Activated CD4-positive, alpha-beta T cell treated with anti-CD3 and anti-CD28 coated beads, Interleukin-10, Interleukin-2, amounts not matched to agents 100 ng/mL and 50 ng/mL, durations not matched to agents 16 hours and 8 hours (primary cell): ENCODE measurements around the gene SSH2.
"Not testable (repeated sequence)": the region's sequence is repeated elsewhere in the genome, so short reads cannot be mapped to it uniquely, and the experiment has no call there.

ENCODE experiments used
- DNase-seq: peaks from one replicate; pipeline ENCODE4 v3.0.0-alpha.2; 2020

SSH2 gene

DNA sequence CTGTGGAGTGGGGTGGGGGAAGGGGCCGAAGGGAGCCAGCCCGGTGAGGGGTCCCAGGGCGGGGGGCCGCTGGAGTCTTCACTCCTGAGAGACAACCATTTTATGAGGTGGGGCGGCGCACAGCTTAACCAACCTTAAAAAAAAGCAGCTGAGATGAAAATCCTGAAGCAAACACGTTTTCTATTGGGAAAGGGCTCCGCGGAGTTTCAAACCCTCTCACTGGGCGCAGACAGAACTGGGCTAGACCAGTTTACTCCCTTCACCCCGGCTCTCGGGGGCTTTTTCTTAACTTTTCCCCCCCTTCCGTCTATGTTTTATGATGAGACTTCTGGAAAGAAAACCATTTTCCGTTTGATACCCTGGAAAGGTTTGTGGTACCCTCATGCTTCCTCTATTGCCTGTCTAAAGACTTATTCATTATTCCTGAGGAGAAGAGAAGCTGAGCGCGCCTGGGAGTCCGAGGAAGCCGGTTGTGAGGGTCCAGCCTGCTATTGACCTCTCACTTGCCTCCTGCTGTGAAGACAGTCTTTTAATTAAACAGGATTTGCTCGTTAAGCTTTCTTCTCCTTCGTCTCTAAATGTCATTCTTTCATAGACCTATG is 482 bp upstream of the SSH2 start:
- no peak for DNase-seq

DNA sequence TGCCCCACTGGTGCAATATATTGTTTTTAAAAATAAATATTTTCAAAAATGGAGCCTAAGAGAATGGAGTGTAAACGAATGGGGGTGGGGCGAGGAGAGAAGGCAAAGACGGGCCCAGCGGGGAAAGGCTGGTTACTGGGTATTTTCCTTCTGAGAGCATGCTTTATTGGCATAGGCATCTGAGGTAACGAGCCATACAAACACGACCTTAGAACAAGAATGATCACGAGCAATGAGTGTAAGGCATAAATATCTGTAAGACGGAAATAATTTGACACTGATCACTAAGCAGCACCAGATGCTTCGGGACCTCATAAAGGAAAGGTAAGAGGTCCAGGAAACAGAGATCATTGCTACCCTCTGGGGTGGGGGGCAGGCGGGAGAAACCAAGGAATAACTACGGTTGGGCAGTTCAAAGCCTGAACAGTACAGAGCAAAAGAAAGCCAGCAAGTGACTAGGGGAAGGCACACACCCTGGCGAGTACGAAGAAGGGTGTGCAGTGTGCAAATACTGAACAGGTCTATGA is 959 bp downstream of the SSH2 start:
- DNase-seq: peak; percentile 36

- no peak for DNase-seq
Observed at GRCh38 chr17:29927546-29927945, 2.5 kb downstream of the SSH2 start.

DNA sequence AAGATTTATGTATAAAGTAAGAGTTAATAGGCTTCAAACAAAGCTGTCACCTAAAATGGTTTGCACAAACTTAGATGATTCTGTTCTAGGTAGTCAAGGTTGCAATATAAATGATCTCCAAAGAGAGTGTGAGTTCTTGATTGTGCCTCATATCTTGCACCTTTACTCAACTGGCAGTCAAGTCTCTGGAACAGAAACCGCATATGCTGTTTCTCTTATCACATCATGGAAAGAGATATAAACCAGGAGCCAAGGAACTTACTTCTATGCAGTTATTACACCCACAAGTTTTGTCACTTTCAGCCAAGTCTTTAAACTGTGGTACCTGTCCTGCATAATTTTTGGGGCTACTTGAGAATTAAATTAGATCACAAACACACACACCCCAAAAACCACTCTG is 5.2 kb downstream of the SSH2 start:
- no peak for DNase-seq

DNA sequence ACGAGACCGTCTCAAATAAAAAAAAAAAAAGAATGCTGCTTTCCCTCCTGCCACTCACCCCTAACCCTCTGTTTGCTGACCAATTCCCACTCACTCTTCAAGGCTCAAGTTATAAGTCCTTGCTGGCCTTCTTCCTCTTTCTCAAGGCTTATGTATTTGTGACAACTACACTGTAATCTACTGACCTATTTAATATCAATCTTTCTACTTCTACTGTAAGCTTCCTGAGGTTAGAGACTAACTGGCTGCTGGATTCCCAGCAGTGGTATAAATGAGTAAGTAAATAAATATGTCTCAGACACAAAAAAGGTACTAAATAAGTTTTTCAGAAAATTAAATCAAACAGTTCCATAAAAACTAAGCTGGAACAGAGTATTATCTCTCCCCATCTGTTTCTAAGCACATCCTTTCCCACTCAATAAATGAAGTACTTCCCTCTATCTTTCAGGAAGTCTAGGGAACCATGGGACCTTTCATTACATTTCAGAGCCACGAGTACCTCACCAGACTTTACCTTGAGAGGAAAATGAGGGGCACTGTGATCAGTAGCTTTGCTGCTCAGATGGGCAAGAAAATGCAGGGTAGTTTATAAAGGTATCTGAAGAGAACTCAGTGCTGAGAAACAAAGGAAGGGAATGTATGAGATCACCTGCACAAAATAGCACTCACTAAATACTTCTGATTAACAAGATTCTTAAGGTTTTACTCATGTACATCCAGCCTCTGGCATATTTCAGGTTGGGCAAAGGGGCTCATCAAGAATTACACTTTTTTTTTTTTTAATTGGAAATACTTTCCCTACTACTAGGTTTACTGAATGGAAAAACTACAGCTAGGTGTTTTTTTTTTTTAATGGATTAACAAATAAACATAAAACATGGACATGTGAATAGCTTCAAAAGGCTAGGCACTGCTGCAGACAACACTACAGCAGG is 10.8 kb downstream of the SSH2 start:
- no peak for DNase-seq

DNA sequence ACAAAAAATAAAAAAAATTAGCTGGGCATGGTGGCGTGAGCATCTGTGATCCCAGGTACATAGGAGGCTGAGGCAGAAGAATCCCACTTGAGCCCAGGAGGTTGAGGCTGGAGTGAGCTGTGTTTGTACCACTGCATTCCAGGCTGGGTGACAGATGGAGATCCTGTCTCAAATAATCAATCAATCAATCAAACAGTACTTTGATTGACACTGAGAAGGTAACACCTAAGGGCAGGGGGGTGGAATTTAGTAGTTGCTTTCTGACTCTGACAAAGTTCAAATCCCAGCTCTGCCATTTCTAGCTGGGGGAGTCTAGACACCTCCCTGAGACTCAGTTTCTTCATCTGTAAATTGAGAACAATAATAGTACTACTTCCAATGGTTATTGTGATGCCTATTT is 12.0 kb downstream of the SSH2 start:
- DNase-seq: no peak

DNA sequence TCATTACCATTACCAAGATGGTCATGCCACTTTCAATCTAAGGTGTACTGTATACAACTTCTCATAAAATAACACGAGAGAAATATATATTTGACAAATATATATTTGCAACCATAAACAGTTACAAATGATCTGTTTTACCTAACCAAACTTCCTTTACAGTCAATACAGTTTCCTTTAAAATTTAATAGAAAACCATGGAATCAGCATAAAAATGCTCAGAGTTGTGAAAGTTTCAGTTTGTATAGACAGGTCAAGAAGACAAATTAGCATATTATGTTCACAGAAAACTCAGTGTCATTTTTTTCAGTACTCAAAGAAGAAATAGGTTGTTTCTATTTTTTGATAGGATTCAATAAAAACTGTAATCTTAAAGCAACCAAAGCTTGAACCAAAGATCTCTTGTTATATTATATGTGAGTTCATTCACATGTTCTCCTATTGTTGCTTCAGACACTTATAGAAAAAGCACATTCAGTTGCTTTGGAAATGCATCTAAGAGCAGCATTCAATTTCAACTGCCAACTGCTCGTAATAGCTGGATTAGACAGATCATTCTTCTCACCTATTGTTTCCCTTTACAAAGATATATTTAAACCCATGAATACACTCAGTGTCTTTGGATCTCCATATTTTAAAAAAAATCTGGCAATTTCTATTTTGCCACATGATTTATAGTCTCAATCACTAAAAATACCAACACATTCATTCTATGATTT is 15.1 kb downstream of the SSH2 start:
- no peak for DNase-seq

DNA sequence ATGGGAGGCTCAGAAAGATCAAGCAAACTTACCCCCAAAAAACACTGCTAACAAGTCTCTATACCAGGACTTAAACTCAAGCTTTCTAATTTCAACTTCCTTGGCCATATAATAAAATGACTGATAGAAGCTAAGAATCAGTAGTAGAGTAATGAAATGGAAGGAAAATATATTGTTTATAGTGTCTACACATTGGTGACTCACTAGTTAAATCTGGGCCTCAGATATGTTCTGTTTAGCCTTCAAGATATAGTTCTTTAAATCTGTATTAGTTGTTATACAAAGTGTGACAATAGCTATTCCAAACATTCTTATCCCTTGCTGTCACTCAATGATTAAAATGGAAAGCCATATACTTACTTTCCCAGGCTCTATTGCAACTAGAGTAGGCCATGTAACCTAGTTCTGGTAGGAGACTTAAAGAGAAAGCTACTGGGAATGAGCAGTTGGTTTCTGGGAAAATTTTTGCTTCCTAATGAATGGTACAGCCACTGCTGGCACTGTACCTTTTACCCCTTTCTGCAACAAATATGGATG is 18.3 kb downstream of the SSH2 start:
- no peak for DNase-seq

GRCh38 chr17:29909236-29910003 is 20.6 kb downstream of the SSH2 start:
- DNase-seq: no peak

GRCh38 chr17:29906969-29907368 is 23.1 kb downstream of the SSH2 start:
- no peak for DNase-seq

- no peak for DNase-seq
Observed at GRCh38 chr17:29905879-29906167, 24.2 kb downstream of the SSH2 start.

GRCh38 chr17:29905086-29905878 is 24.7 kb downstream of the SSH2 start:
- DNase-seq: no peak

GRCh38 chr17:29903471-29903870 is 26.6 kb downstream of the SSH2 start:
- no peak for DNase-seq

DNA sequence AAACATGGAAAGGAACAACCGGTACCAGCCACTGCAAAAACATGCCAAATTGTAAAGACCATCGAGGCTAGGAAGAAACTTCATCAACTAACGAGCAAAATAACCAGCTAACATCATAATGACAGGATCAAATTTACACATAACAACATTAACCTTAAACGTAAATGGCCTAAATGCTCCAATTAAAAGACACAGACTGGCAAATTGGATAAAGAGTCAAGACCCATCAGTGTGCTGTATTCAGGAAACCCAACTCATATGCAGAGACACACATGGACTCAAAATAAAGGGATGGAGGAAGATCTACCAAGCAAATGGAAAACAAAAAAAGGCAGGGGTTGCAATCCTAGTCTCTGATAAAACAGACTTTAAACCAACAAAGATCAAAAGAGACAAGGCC is 32.9 kb downstream of the SSH2 start:
- not testable (repeated sequence) for DNase-seq

- DNase-seq: no peak
Observed at GRCh38 chr17:29892201-29892600, 37.8 kb downstream of the SSH2 start.

DNA sequence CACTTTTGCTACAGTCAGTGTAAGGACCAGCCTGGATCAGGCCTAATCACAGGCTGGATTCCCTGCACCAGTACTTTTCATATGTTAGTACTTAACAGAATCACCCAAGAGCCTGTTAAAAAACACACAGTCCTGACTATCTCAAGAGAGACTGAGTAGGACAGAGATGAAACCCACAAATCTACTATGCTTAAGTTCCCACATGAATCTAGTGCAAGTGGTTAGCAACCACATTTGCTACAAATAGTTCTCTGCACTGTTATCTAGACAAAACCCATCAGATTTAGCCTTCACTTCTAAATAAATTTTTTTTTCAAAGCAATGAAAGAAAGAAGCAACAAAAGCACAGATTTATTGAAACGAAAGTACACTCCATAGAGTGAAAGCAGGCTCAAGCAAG is 38.9 kb downstream of the SSH2 start:
- no peak for DNase-seq

GRCh38 chr17:29885031-29885640 is 44.9 kb downstream of the SSH2 start:
- no peak for DNase-seq

DNA sequence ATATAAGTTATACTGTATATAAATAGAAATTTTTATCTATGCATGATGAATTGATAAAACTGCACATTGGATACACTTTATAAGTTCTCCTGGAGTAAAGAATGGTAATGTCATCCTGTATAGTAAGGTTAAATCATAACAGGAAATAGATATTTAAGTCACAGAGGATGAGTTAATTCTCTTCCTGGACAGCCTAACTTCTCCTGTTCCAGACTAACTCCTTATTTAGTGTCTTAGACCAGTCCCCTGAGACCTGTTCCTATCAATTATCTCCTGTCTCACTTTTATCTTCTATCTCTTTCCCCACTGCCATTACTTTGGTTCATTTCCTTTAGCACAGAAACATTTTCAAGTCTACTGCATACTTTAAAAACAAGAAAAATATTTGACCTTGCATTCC is 46.5 kb downstream of the SSH2 start:
- DNase-seq: no peak

DNA sequence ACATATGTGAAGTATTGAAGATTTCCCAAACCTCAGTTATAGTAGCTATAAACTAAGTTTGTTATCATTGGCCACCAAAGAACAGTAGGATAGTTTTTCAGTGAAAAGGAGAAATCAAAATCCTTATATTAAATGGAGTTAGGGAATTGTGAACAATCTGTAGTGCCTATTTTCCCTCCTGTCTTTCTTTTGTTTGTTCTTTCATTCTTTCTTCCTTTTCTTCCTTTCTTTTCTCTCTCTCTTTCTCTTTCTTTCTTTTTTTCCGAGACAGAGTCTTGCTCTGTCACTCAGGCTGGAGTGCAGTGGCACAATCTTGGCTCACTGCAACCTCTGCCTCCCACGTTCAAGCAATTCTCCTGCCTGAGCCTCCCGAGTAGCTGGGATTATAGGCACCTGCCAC is 48.8 kb downstream of the SSH2 start:
- DNase-seq: no peak

DNA sequence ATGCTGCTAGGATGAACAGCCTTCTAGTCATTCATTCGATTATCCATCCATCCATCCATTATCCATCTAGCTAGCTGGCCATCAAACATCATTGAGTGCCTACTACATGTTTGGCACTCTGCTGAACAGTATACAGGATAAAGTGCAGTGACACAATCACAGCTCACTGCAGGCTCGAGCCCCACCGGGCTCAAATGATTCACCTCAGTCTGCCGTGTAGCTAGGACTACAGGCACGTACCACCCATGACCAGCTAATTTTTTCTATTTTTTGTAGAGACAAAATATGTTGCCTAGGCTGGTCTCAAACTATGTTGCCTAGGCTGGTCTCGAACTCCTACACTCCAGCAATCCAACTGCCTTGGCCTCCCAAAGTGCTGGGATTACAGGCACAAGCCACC is 50.0 kb downstream of the SSH2 start:
- DNase-seq: no peak

DNA sequence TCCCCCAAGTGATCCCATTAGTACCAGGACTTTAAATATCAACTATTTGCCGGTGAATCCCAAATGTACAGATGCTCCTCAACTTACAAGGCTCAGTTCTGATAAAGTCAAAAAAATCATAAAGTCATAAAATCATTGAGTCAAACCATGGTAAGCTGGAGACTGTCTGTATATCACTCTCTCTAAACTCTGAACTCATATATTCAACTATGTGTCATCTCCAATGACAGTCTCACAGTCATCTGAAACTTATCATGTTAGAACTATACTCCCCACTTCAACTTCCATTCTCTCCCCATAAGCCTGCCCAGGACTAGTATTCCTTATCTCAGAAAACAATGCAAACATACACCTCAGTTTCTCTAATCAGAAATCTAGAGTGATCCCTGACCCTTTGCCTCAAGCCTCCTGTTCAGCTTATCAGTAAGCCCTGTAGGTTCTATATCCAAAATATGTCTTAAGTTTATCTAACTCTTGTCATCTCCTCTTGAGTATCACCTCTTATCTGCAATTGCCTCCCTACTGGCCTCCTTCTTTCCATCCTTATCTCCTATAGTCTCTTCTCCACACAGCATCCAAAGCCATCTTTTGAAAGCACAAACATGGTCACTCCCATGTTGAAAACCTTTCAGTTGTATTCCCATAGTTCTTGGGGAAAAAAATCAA is 55.0 kb downstream of the SSH2 start:
- no peak for DNase-seq
